Central memory CD8-positive, alpha-beta T cell (primary cell): Measurements from ENCODE around the gene GTF2H2C.
"Not testable (repeated sequence)": the region's sequence is repeated elsewhere in the genome, so short reads cannot be mapped to it uniquely, and the experiment has no call there.

Experiments
- ATAC-seq: fragments of 150-1000 bp; cut with Tn5 transposase; replicated peaks from 2 replicates; pipeline ENCODE4 v1.10.0; 2022; ENCODE audit warnings: mild to moderate bottlenecking, moderate FRiP score, moderate number of reproducible peaks; ENCODE audit not compliant: poor library complexity, severe bottlenecking; ENCODE audit errors: extremely low read depth
- DNase-seq, 2 donors: peaks; one replicate each; pipeline ENCODE4 v3.0.0; 2021; ENCODE audit warnings: low spot score in 2 of 2
- H3K27ac Mint-ChIP-seq: one replicate; pipeline ENCODE4 v1.8.0; 2022; ENCODE audit warnings: low read depth, mild to moderate bottlenecking, moderate library complexity, mixed read lengths
- H3K27me3 Mint-ChIP-seq: one replicate; pipeline ENCODE4 v1.8.0; 2022; ENCODE audit warnings: mixed read lengths
- H3K36me3 Mint-ChIP-seq: one replicate; pipeline ENCODE4 v1.8.0; 2022; ENCODE audit warnings: mild to moderate bottlenecking, moderate library complexity, mixed read lengths; ENCODE audit not compliant: insufficient read depth
- H3K4me1 Mint-ChIP-seq: one replicate; pipeline ENCODE4 v1.8.0; 2022; ENCODE audit warnings: mixed read lengths
- H3K4me3 Mint-ChIP-seq: one replicate; pipeline ENCODE4 v1.8.0; 2022; ENCODE audit warnings: mild to moderate bottlenecking, moderate library complexity, mixed read lengths
- H3K9me3 Mint-ChIP-seq: one replicate; pipeline ENCODE4 v1.8.0; 2022; ENCODE audit warnings: mixed read lengths

Gene GTF2H2C

GRCh38 chr5:69559908-69560330, at the start of gene GTF2H2C:
Gene GTF2H2C (plus strand): TSS chr5:69560191. CDS start chr5:69565133, 4,942 bp downstream.
- ATAC-seq = peak; percentile 99
- H3K4me3 Mint-ChIP-seq = peak within 1 kb of the TSS; percentile 88

GRCh38 chr5:69510694-69511093, 49.3 kb upstream of the GTF2H2C start:
- no peaks in the 10 kb centered on the region for H3K27me3 Mint-ChIP-seq
- H3K4me1 Mint-ChIP-seq = no peaks in the 10 kb centered on the region
- H3K27ac Mint-ChIP-seq = no peak overlapping the region

More at GRCh38 chr5:69559908-69560330, at the start of gene GTF2H2C:
- DNase-seq = peak; percentile 49 to 69
- not testable (repeated sequence) for H3K9me3 Mint-ChIP-seq, H3K36me3 Mint-ChIP-seq, H3K27me3 Mint-ChIP-seq, H3K4me1 Mint-ChIP-seq
- H3K27ac Mint-ChIP-seq = peak within 1 kb of the TSS; percentile 96

GRCh38 chr5:69512740-69513260, 47.2 kb upstream of the GTF2H2C start:
- H3K27ac Mint-ChIP-seq = no peak overlapping the region
- ATAC-seq = no peak
- DNase-seq = no peak
- no peaks in the 10 kb centered on the region for H3K9me3 Mint-ChIP-seq
- H3K4me1 Mint-ChIP-seq = no peaks in the 10 kb centered on the region
- H3K36me3 Mint-ChIP-seq = no peaks in the 10 kb centered on the region
- H3K27me3 Mint-ChIP-seq = no peaks in the 10 kb centered on the region
- H3K4me3 Mint-ChIP-seq = no peak overlapping the region

More at GRCh38 chr5:69510694-69511093, 49.3 kb upstream of the GTF2H2C start:
- H3K4me3 Mint-ChIP-seq = no peak overlapping the region
- ATAC-seq (no peak), DNase-seq (no peak)
- no peaks in the 10 kb centered on the region for H3K36me3 Mint-ChIP-seq
- no peaks in the 10 kb centered on the region for H3K9me3 Mint-ChIP-seq

GRCh38 chr5:69515570-69515969, 44.4 kb upstream of the GTF2H2C start:
- not testable (repeated sequence) for ATAC-seq, H3K27ac Mint-ChIP-seq, H3K4me1 Mint-ChIP-seq, H3K27me3 Mint-ChIP-seq, H3K9me3 Mint-ChIP-seq, DNase-seq, H3K36me3 Mint-ChIP-seq, H3K4me3 Mint-ChIP-seq

- DNase-seq = no peak
- Mint-ChIP-seq H3K4me1 (no peaks in the 10 kb centered on the region), H3K9me3 (no peaks in the 10 kb centered on the region), H3K36me3 (no peaks in the 10 kb centered on the region), H3K4me3 (no peak overlapping the region), H3K27me3 (peaks cover 4% of the 10 kb centered on the region), H3K27ac (no peak overlapping the region)
- no peak for ATAC-seq
Observed at GRCh38 chr5:69516769-69517168, 43.2 kb upstream of the GTF2H2C start.

GRCh38 chr5:69517763-69518212, 42.2 kb upstream of the GTF2H2C start:
- H3K4me1 Mint-ChIP-seq = no peaks in the 10 kb centered on the region
- H3K27me3 Mint-ChIP-seq = peaks cover 9% of the 10 kb centered on the region
- no peak overlapping the region for H3K4me3 Mint-ChIP-seq
- no peak for DNase-seq
- no peaks in the 10 kb centered on the region for H3K36me3 Mint-ChIP-seq
- no peak overlapping the region for H3K27ac Mint-ChIP-seq
- H3K9me3 Mint-ChIP-seq = no peaks in the 10 kb centered on the region
- ATAC-seq = no peak

- Mint-ChIP-seq H3K27me3 (peaks cover 9% of the 10 kb centered on the region), H3K4me1 (no peaks in the 10 kb centered on the region), H3K27ac (no peak overlapping the region), H3K36me3 (no peaks in the 10 kb centered on the region), H3K9me3 (no peaks in the 10 kb centered on the region), H3K4me3 (no peak overlapping the region)
- DNase-seq = no peak
- ATAC-seq = no peak
Observed at GRCh38 chr5:69519285-69519684, 40.7 kb upstream of the GTF2H2C start.

GRCh38 chr5:69522035-69522434, 38.0 kb upstream of the GTF2H2C start:
- H3K27me3 Mint-ChIP-seq = peaks cover 24% of the 10 kb centered on the region
- H3K36me3 Mint-ChIP-seq = no peaks in the 10 kb centered on the region
- ATAC-seq (no peak), DNase-seq (no peak)
- no peak overlapping the region for H3K4me3 Mint-ChIP-seq
- H3K27ac Mint-ChIP-seq = no peak overlapping the region
- H3K9me3 Mint-ChIP-seq = no peaks in the 10 kb centered on the region
- H3K4me1 Mint-ChIP-seq = no peaks in the 10 kb centered on the region

- Mint-ChIP-seq H3K4me1 (no peaks in the 10 kb centered on the region), H3K4me3 (no peak overlapping the region), H3K9me3 (no peaks in the 10 kb centered on the region), H3K27ac (no peak overlapping the region), H3K27me3 (peaks cover 47% of the 10 kb centered on the region), H3K36me3 (no peaks in the 10 kb centered on the region)
- no peak for DNase-seq
- no peak for ATAC-seq
Observed at GRCh38 chr5:69525490-69525889, 34.5 kb upstream of the GTF2H2C start.

GRCh38 chr5:69526660-69527059, 33.3 kb upstream of the GTF2H2C start:
- H3K9me3 Mint-ChIP-seq = no peaks in the 10 kb centered on the region

GRCh38 chr5:69527128-69527770, 32.7 kb upstream of the GTF2H2C start:
- Mint-ChIP-seq H3K27me3 (peaks cover 51% of the 10 kb centered on the region), H3K9me3 (no peaks in the 10 kb centered on the region), H3K4me3 (no peak overlapping the region), H3K36me3 (no peaks in the 10 kb centered on the region), H3K4me1 (no peaks in the 10 kb centered on the region), H3K27ac (no peak overlapping the region)
- ATAC-seq = no peak
- no peak for DNase-seq

More at GRCh38 chr5:69526660-69527059, 33.3 kb upstream of the GTF2H2C start:
- Mint-ChIP-seq H3K4me3 (no peak overlapping the region), H3K36me3 (no peaks in the 10 kb centered on the region), H3K27me3 (peaks cover 51% of the 10 kb centered on the region), H3K27ac (no peak overlapping the region), H3K4me1 (no peaks in the 10 kb centered on the region)
- no peak for ATAC-seq
- no peak for DNase-seq

- peaks cover 54% of the 10 kb centered on the region for H3K27me3 Mint-ChIP-seq
- H3K4me3 Mint-ChIP-seq = no peak overlapping the region
- DNase-seq (no peak), ATAC-seq (no peak)
- no peaks in the 10 kb centered on the region for H3K4me1 Mint-ChIP-seq
- H3K9me3 Mint-ChIP-seq = no peaks in the 10 kb centered on the region
- H3K36me3 Mint-ChIP-seq = no peaks in the 10 kb centered on the region
- no peak overlapping the region for H3K27ac Mint-ChIP-seq
Observed at GRCh38 chr5:69528035-69528434, 32.0 kb upstream of the GTF2H2C start.

GRCh38 chr5:69528609-69529008, 31.4 kb upstream of the GTF2H2C start:
- Mint-ChIP-seq H3K4me3 (no peak overlapping the region), H3K27ac (no peak overlapping the region), H3K36me3 (no peaks in the 10 kb centered on the region), H3K9me3 (no peaks in the 10 kb centered on the region), H3K4me1 (no peaks in the 10 kb centered on the region), H3K27me3 (peaks cover 54% of the 10 kb centered on the region)
- no peak for DNase-seq
- no peak for ATAC-seq
